Measurements from ENCODE around the gene SPARCL1.
"Not testable (repeated sequence)": the region's sequence is repeated elsewhere in the genome, so short reads cannot be mapped to it uniquely, and the experiment has no call there.

The SPARCL1 gene

GRCh38 chr4:87502580-87503238 is 26.5 kb downstream of the SPARCL1 start:
- DNase-seq (ENCODE audit: low read depth in 2 of 2) = no peak

DNA sequence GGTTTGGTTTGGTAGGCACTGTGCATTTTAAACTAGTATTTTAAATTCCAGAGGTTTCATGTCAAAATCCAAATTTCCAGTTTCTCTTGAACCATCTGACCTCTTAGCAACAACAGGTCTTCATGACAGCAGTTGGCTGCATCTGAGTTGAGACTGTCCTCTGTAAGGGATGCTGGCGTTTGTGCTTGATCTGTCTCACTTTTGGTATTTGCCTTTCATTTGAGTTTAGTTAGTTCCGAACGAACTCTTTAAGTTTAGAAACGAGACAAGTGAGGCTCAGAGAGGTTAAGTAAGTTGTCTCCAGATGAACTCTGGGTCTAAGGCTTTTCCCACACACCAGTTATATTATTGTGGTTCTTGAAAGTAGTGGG is 29.1 kb downstream of the SPARCL1 start:
- no peak for DNase-seq (ENCODE audit: low read depth in 2 of 2)

- DNase-seq (ENCODE audit: low read depth in 2 of 2) = no peak
Measured at GRCh38 chr4:87499403-87500091, 29.6 kb downstream of the SPARCL1 start.

GRCh38 chr4:87498446-87498900 is 30.7 kb downstream of the SPARCL1 start:
- DNase-seq (ENCODE audit: low read depth in 2 of 2) = no peak

- no peak for DNase-seq (ENCODE audit: low read depth in 2 of 2)
Measured at GRCh38 chr4:87497578-87497977, 31.6 kb downstream of the SPARCL1 start.

GRCh38 chr4:87497159-87497558 is 32.0 kb downstream of the SPARCL1 start:
- no peak for DNase-seq (ENCODE audit: low read depth in 2 of 2)

- DNase-seq (ENCODE audit: low read depth in 2 of 2) = no peak
Measured at GRCh38 chr4:87493115-87493514, 36.1 kb downstream of the SPARCL1 start.

- DNase-seq (ENCODE audit: low read depth in 2 of 2) = not testable (repeated sequence)
Measured at GRCh38 chr4:87491851-87492250, 37.3 kb downstream of the SPARCL1 start.

- no peak for DNase-seq (ENCODE audit: low read depth in 2 of 2)
Measured at GRCh38 chr4:87491436-87491835, 37.7 kb downstream of the SPARCL1 start.

DNA sequence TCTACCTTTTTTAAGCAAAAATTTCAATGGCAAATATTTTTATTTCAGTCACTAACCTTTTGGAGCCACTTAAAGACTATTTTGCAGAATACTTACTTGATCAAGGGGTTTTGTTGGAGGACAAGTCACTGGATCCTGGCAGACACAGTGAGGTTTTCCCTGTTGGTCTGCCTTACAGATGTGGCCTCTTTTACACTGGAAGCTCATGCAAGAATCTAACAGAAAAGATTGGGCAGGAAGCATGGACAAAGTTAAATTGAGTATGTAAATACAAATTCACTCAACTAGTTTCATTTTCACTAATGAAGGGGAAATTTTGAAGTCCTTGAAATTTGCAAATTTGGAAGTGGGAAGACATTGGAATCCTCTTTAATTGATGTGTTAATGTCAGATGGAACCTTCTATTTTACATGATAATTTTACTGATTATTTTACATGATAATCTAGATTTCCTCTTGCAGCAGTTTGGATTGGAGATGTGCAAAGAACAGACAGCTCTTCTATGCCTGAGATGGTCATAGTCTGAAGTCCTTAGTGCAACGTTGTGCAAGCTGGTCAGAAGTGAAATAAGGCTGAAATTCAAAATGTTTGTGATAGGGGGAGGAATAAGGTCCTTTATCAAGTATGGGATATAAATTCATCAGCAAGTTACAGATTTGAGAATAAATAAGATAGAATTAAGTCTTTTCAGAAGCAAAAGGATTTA is 38.4 kb downstream of the SPARCL1 start:
- DNase-seq (ENCODE audit: low read depth in 2 of 2) = no peak

- DNase-seq (ENCODE audit: low read depth in 2 of 2) = no peak
Measured at GRCh38 chr4:87489678-87490077, 39.5 kb downstream of the SPARCL1 start.

DNA sequence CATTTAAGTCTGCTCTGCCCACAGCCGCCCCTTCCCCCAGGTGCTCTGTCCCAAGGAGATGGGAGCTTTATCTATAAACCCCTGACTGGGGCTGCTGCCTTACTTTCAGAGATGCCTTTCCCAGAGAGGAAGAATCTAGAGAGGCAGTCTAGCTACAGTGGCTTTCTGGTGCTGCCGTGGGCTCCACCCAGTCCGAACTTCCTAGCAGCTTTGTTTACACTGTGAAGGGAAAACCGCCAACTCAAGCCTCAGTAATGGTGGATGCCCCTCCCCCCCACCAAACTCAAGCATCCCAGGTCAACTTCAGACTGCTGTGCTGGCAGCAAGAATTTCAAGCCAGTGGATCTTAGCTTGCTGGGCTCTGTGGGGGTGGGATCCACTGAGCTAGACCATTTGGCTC is 40.5 kb downstream of the SPARCL1 start:
- DNase-seq (ENCODE audit: low read depth in 2 of 2) = not testable (repeated sequence)

DNA sequence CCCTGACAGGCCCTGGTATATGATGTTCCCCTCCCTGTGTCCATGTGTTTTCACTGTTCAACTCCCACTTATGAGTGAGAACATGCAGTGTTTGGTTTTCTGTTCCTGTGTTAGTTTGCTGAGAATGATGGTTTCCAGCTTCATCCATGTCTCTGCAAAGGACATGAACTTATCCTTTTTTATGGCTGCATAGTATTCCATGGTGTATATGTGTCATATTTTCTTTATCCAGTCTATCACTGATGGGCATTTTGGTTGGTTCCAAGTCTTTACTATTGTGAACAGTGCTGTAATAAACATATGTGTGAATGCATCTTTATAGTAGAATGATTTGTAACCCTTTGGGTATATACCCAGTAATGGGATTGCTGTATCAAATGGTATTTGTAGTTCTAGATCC is 45.9 kb downstream of the SPARCL1 start:
- not testable (repeated sequence) for DNase-seq (ENCODE audit: low read depth in 2 of 2)

- no peak for DNase-seq (ENCODE audit: low read depth in 2 of 2)
Measured at GRCh38 chr4:87481377-87481776, 47.8 kb downstream of the SPARCL1 start.

DNA sequence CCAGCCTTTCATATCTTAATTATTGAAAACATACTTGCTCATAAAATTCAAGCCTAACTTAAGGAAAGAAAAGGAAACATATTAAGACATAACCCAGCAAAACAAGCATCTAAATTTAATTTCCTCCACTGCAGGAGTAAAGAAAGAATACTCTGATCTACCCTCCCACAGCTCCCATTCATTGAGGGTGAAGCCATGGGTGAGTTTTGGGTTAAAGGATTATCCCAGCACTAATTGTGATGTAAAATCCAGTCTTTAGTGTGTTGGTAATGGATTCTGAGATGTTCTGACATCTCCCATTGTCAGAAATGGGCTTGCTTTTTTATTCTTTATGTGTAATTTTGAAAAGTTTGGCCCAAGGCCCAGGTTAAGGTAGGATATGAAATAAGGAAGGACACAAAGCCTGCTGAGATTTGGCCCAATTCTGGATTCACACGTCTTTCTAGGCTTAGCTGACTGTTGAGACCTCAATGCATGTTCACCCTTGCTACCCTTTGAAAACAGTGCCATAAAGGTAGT is 50.4 kb downstream of the SPARCL1 start:
- no peak for DNase-seq (ENCODE audit: low read depth in 2 of 2)

- DNase-seq (ENCODE audit: low read depth in 2 of 2) = no peak
Measured at GRCh38 chr4:87476934-87477333, 52.2 kb downstream of the SPARCL1 start.

GRCh38 chr4:87469390-87469789 is 59.8 kb downstream of the SPARCL1 start:
- DNase-seq (ENCODE audit: low read depth in 2 of 2) = no peak

DNA sequence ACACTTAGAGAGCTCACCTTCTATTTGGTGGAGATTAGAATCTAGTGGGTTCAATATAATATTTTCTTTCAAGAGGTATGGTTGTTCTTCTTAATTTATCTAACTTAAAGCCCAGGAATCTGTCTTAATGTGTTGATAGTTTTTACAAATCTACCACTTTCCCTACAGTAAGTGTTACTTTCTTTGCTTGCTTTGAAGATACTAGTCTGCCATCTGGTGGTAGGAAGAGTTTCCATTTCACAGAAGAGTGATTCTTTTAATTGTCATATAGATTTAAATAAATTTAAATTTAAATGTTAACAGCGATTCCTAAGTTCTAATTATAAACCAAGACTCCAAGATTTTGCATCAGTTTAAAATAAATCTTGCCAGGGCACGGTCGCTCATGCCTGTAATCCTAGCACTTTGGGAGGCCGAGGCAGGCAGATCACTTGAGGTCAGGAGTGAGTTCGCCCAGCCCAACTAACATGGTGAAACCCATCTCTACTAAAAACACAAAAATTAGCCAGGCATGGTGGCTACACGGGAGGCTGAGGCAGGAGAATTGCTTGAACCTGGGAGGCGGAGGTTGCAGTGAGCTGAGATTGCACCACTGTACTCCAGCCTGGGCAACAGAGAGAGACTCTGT is 63.3 kb downstream of the SPARCL1 start:
- DNase-seq (ENCODE audit: low read depth in 2 of 2) = no peak

DNA sequence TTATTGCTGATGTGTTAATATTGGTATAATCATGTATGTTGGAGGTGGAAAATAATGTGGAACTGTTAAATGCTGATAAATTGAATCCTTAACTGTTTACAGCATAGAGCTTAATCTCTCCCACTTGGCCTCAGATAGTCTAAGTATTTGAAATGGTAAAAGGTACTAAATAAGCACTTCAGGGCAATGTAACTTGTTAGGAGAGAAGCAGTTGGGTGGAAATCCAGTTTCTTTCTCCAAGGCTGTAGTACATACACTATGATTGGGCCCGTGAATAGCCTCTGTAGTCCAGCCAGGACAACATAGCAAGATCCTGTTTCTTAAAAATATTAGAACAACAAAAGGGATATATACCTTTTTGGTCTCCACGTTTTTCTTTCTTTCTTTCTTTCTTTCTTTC is 67.1 kb downstream of the SPARCL1 start:
- DNase-seq (ENCODE audit: low read depth in 2 of 2) = no peak

DNA sequence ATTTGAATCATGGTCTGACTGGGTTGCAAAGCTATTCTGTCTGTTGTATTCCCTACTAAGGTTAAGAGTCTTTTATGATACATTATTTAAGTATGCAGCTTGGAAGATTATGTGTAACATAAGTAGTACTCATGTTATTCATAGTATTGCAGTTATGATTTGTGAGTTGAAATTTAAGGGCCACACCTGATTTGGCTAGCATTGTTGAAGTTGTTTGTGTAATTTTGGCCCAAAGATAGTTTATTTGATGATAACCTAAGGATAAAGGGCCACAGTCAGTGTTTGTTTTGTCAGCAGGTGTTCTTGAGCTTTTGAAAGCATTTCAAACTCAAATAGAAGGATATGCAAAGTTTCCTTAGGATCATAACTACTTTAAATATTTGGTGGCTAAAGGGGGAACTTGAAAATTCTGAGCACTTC is 67.9 kb downstream of the SPARCL1 start:
- no peak for DNase-seq (ENCODE audit: low read depth in 2 of 2)

DNA sequence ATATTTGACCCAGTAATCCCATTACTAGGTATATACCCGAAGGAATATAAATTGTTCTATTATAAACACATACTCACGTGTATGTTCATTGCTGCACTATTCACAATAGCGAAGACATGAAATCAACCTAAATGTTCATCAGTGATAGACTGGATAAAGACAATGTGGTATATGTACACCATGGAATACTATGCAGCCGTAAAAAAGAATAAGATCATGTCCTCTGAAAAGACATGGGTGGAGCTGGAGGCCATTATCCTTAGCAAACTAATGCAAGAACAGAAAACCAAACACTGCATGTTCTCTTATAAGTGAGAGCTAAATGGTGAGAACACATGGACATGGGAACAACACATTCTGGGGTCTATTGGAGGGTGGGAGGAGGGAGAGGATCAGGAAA is 70.3 kb downstream of the SPARCL1 start:
- no peak for DNase-seq (ENCODE audit: low read depth in 2 of 2)

GRCh38 chr4:87451537-87451936 is 77.6 kb downstream of the SPARCL1 start:
- DNase-seq (ENCODE audit: low read depth in 2 of 2) = no peak

All from activated CD8-positive, alpha-beta memory T cell treated with anti-CD3 and anti-CD28 coated beads for 4 hours (primary cell).